ENCODE data around the gene ANP32B. TPM values are rescaled to one million over a fixed set of nuclear protein-coding genes. Genes with fewer than 3 reads are reported as not detected.

Gene ANP32B
- total and polyA plus RNA-seq, 2 experiments from 2014 or later = 15.4 to 64.3 TPM

DNA sequence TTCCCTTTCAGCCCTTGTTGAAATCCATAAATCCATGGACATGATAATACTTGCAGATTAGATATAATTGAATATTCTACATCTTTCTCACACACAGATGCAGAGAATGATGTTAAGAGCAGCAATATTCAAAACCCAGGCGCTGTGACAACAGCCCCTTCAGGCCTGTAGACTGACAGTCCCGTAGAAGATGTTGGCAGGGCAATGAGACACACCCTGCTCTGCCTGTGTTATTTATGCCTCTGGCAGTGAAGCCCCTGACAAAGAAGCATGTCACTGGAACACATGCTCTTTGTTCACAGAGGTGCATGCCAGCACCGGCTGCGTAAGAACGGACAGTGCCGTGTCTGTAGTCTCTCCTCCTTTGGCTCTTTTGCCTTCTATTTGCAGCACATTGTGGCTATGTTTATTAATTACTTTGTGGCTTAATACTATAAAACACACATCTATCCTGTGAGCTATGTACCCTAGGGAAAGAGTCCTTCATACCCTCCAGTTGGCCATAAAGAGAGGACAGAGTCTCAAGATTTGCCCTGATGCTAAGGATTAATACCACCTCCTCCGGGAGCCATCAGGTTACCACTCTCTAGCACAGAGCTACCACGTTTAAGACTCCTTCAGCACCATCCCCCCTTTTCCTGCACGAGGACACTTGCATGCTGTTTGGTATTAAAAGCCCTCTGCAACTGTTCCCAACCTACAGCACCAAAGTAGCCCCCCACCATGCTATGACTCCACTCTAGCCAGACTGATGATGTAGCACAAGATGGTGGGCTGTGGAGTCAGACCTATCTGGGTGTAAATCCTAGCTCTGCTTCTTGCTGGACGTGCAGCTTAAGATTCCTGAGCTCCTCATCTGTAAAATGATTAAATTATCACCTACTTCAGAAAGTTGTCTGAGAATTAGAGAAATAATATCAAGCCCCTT is 2.0 kb upstream of the ANP32B start:
- DNase-seq (ENCODE audit: low spot score) = peak; percentile 10
- Histone ChIP-seq H4K20me1 (ENCODE audit: insufficient read depth, poor library complexity, severe bottlenecking) (no peaks in the 10 kb centered on the region), H3K4me2 (peak overlapping the region; percentile 98), H2AFZ (no peak overlapping the region), H3K9me2 (replicated peaks; ENCODE audit: insufficient read depth) (no peaks in the 10 kb centered on the region), H3K4me1 (ENCODE audit: insufficient read depth) (peaks cover 17% of the 10 kb centered on the region), H3K27ac (peak overlapping the region; percentile 90), H3K9me3 (ENCODE audit: low read depth) (no peaks in the 10 kb centered on the region), H3K27me3 (no peaks in the 10 kb centered on the region), H3K36me3 (replicated peaks; ENCODE audit: insufficient read depth, low read depth) (no peaks in the 10 kb centered on the region), H3K4me3 (no peak overlapping the region), H3K79me2 (peaks cover 13% of the 10 kb centered on the region)
- WGBS (ENCODE audit: low lambda C conversion rate, missing lambda C conversion rate) = 55% methylated on average over 10 of the region's 10 CpGs
- no peak for TF ChIP-seq EZH2phosphoT487 (IDR thresholded peaks at IDR 0.05; ENCODE audit: low read depth, severe bottlenecking, unreplicated experiment)
- TF ChIP-seq EZH2 (IDR thresholded peaks at IDR 0.05; ENCODE audit: borderline replicate concordance) = no peak
- TF ChIP-seq, protein P1, sequence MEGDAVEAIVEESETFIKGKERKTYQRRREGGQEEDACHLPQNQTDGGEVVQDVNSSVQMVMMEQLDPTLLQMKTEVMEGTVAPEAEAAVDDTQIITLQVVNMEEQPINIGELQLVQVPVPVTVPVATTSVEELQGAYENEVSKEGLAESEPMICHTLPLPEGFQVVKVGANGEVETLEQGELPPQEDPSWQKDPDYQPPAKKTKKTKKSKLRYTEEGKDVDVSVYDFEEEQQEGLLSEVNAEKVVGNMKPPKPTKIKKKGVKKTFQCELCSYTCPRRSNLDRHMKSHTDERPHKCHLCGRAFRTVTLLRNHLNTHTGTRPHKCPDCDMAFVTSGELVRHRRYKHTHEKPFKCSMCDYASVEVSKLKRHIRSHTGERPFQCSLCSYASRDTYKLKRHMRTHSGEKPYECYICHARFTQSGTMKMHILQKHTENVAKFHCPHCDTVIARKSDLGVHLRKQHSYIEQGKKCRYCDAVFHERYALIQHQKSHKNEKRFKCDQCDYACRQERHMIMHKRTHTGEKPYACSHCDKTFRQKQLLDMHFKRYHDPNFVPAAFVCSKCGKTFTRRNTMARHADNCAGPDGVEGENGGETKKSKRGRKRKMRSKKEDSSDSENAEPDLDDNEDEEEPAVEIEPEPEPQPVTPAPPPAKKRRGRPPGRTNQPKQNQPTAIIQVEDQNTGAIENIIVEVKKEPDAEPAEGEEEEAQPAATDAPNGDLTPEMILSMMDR (IDR thresholded peaks at IDR 0.05; ENCODE audit: poor library complexity) = no peak

DNA sequence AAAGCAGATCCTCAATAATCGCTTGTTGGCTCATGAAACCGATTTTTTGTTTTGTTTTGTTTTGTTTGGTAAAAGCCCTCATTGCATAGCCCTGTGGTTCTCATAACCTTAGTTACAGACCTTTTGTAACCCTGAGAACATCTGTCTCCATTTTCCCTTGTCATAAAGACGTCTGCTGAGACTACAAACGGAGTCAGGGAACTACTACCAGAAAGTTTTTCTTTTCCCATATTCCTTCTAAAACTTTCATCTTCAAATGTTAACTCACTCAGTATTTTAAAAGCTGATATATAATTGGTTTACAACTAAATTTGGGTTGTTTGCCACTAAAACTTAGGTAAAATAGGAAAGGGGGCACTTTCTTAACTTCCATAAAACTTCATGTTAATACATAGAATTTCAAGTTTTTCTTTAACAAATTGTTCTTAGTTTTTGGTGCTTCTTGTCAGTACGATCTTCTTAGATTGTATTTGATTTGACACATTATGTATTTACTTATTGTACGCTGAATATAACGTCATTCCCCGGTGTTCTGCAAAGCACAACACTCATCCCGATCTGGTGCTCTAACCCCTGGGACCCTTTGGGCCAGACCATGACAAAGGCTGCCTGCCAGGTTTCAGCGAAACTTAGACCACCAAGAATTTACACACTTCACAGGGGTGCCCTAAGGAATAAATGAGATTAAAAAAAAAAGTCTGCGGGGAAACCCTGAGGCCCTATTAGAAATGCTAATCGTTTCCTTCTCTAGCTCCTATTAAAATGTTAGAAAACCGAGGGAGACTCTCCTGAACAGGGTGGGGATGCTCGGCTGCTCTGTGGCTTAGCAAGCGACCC is 1.1 kb upstream of the ANP32B start:
- Histone ChIP-seq H3K36me3 (replicated peaks; ENCODE audit: insufficient read depth, low read depth) (no peaks in the 10 kb centered on the region), H3K27me3 (no peaks in the 10 kb centered on the region), H3K4me2 (peak overlapping the region; percentile 98), H3K27ac (peak overlapping the region; percentile 90), H3K79me2 (peaks cover 22% of the 10 kb centered on the region), H2AFZ (peak overlapping the region; percentile 97), H3K4me1 (ENCODE audit: insufficient read depth) (peaks cover 18% of the 10 kb centered on the region), H3K9me2 (replicated peaks; ENCODE audit: insufficient read depth) (no peaks in the 10 kb centered on the region), H3K9me3 (ENCODE audit: low read depth) (no peaks in the 10 kb centered on the region), H4K20me1 (ENCODE audit: insufficient read depth, poor library complexity, severe bottlenecking) (peaks cover 4% of the 10 kb centered on the region), H3K4me3 (peak overlapping the region; percentile 68)
- 33% methylated on average over 15 of the region's 15 CpGs for WGBS (ENCODE audit: low lambda C conversion rate, missing lambda C conversion rate)
- no peak for DNase-seq (ENCODE audit: low spot score)
- TF ChIP-seq EZH2phosphoT487 (IDR thresholded peaks at IDR 0.05; ENCODE audit: low read depth, severe bottlenecking, unreplicated experiment) = no peak
- TF ChIP-seq, protein P1 (IDR thresholded peaks at IDR 0.05; ENCODE audit: poor library complexity) = no peak
- no peak for TF ChIP-seq EZH2 (IDR thresholded peaks at IDR 0.05; ENCODE audit: borderline replicate concordance)

DNA sequence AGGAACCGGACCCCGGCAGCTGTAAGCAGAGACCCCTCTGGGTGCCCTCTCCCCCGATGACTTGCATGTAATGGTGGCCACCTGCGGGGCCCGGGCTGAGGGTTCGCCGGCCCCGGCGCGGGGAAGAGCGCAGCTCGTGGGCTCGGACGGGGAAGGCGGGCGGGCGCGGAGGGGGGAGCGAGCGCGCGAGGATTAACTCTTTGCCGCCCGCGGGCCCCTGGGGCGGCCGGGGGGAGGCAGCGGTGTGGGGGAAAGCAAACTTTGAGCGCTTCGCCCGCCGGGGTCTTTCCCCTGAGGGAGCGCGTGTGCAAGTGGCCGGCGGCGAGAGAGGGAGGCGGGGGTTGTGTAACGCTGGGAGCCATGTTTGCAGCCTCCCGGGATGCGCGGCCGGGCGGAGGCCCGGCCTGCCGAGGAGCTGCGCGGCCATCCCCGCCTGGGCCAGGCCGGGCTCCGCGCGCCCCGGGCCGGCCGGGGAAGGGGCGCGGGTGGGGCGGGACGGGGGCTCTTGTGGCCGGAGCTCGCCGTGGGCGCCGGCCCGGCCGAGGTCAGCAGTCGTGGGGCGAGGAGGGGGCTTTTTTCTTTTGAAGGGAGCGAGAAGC is 547 bp downstream of the ANP32B start:
- peak; percentile 75 for DNase-seq (ENCODE audit: low spot score)
- no peaks in the 10 kb centered on the region for H3K27me3 ChIP-seq
- H2AFZ ChIP-seq = peak overlapping the region; percentile 98
- peaks cover 19% of the 10 kb centered on the region for H4K20me1 ChIP-seq (ENCODE audit: insufficient read depth, poor library complexity, severe bottlenecking)
- no peaks in the 10 kb centered on the region for H3K36me3 ChIP-seq (replicated peaks; ENCODE audit: insufficient read depth, low read depth)
- peak overlapping the region; percentile 100 for H3K27ac ChIP-seq
- peaks cover 38% of the 10 kb centered on the region for H3K79me2 ChIP-seq
- peak overlapping the region; percentile 100 for H3K4me3 ChIP-seq
- 2% methylated on average over 18 of the region's 70 CpGs for WGBS (ENCODE audit: low lambda C conversion rate, missing lambda C conversion rate)
- H3K9me3 ChIP-seq (ENCODE audit: low read depth) = no peaks in the 10 kb centered on the region
- TF ChIP-seq, protein P1 (IDR thresholded peaks at IDR 0.05; ENCODE audit: poor library complexity) = no peak
- no peak for TF ChIP-seq EZH2 (IDR thresholded peaks at IDR 0.05; ENCODE audit: borderline replicate concordance)
- TF ChIP-seq EZH2phosphoT487 (IDR thresholded peaks at IDR 0.05; ENCODE audit: low read depth, severe bottlenecking, unreplicated experiment) = no peak
- H3K9me2 ChIP-seq (replicated peaks; ENCODE audit: insufficient read depth) = no peaks in the 10 kb centered on the region
- peak overlapping the region; percentile 85 for H3K4me2 ChIP-seq
- peaks cover 18% of the 10 kb centered on the region for H3K4me1 ChIP-seq (ENCODE audit: insufficient read depth)

Measured in hepatocyte (in vitro differentiated cells).